HUDEP-2 (cell line): ENCODE measurements around the gene CLDN12.

ENCODE experiments used
- DNase-seq, 76 experiments: peaks; one replicate each; lab custom pipeline; 2025; ENCODE audit not compliant: unreplicated experiment in 76 of 76; lab: John Stamatoyannopoulos, UW

The CLDN12 gene

GRCh38 chr7:90430614-90431460 is 27.6 kb downstream of the CLDN12 start:
- DNase-seq: no peak

- no peak for DNase-seq
Measured at GRCh38 chr7:90432752-90433151, 29.5 kb downstream of the CLDN12 start.

- no peak for DNase-seq
Measured at GRCh38 chr7:90433221-90433620, 30.0 kb downstream of the CLDN12 start.

- DNase-seq: no peak
Measured at GRCh38 chr7:90445633-90446032, 42.4 kb downstream of the CLDN12 start.

GRCh38 chr7:90446137-90446899 is 43.1 kb downstream of the CLDN12 start:
- no peak for DNase-seq

- DNase-seq: no peak
Measured at GRCh38 chr7:90453259-90453891, 50.1 kb downstream of the CLDN12 start.

GRCh38 chr7:90453931-90454330 is 50.7 kb downstream of the CLDN12 start:
- no peak for DNase-seq

GRCh38 chr7:90455163-90456030 is 52.1 kb downstream of the CLDN12 start:
- peak in 9 of 76 experiments; percentile 2 to 26 (median 6) for DNase-seq

GRCh38 chr7:90458104-90458503 is 54.8 kb downstream of the CLDN12 start:
- DNase-seq: no peak

GRCh38 chr7:90459888-90460287 is 56.6 kb downstream of the CLDN12 start:
- no peak for DNase-seq

GRCh38 chr7:90461219-90461618 is 58.0 kb downstream of the CLDN12 start:
- DNase-seq: no peak

- DNase-seq: peak in 12 of 76 experiments; percentile 26 to 94 (median 88)
Measured at GRCh38 chr7:90463151-90463628, 59.9 kb downstream of the CLDN12 start.
